ENCODE data around the gene BBS9. TPM values are rescaled to one million over a fixed set of nuclear protein-coding genes. Genes with fewer than 3 reads are reported as not detected.

The BBS9 gene
- total and polyA plus RNA-seq, 9 of the 15 experiments (the other 6 are each of a cell fraction or from before 2014, with no cell fraction given), result 0.77 to 3.3 (median 2.4) TPM

DNA sequence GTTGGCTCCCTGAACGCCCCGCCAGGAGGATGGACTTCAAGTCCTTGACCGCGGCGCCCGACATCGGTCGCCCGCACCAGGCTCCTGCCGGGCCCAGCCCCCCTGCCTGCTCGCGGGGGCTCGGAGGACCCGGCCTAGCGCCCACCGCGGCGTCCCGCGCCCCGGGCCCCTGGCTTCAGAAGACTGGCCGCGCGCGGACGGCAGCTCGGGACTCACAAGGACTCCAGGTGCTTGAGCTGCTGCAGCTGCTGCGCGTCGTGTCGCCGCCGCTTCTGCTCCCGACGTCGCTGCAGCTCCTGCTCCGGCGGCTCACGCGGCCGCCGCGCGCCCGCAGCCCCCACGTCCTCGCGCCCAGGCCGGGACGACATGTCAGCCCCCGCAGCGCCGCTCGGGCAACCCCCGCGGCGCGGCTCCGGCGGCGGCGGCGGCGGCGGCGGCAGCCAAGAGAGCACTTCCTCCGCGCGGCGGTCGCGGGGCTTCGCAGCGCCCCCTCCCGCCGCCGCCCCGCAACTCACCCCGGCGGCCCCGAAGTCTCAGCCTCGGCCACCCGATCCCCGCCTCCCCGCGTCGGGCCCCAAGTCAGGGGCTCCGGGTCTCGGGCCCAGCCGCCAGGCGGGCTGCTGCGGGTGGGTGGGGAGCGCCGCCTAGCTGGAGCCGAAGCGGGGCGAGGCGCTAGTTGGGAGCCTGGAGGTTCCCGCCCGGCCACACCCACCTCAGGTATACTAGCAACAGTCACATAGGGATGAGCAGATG, 20.2 kb upstream of the BBS9 start, which contains the start of gene RP9 (continued):
- TF ChIP-seq ZNF655 (CRISPR knock-in tag; IDR thresholded peaks at IDR 0.05) (no peak), SAFB2 (IDR thresholded peaks at IDR 0.05; ENCODE audit: borderline replicate concordance, low read depth, low read length, severe bottlenecking) (no peak), SMAD4 (CRISPR knock-in tag; conservative IDR thresholded peaks at IDR 0.05) (peak; percentile 90), ZNF431 (CRISPR knock-in tag; IDR thresholded peaks at IDR 0.05) (no peak), MTA1 (IDR thresholded peaks at IDR 0.05; ENCODE audit: borderline replicate concordance) (no peak), ZNF24 (IDR thresholded peaks at IDR 0.05) (peak; percentile 31; the same call in 1 of the 2 replicates), SAP30 (IDR thresholded peaks at IDR 0.05; ENCODE audit: borderline replicate concordance, insufficient read depth, low read depth, low read length, poor library complexity, severe bottlenecking) (peak; percentile 57), ZNF280A (IDR thresholded peaks at IDR 0.05; ENCODE audit: low read depth, partially characterized antibody) (no peak), ESRRA (IDR thresholded peaks at IDR 0.05; ENCODE audit: borderline replicate concordance, low read depth) (peak; percentile 23; the same call in 1 of the 2 replicates), THAP12 (CRISPR knock-in tag; IDR thresholded peaks at IDR 0.05) (peak; percentile 84), ZNF76 (CRISPR knock-in tag; IDR thresholded peaks at IDR 0.05; ENCODE audit: borderline replicate concordance) (no peak), SOX6 (IDR thresholded peaks at IDR 0.05) (no peak), NEUROD1 (IDR thresholded peaks at IDR 0.05; ENCODE audit: borderline replicate concordance, low read depth, low read length, partially characterized antibody) (peak; percentile 72), GTF2F1 (IDR thresholded peaks at IDR 0.05; ENCODE audit: low read depth, low read length) (no peak), PHF21A (IDR thresholded peaks at IDR 0.05; ENCODE audit: borderline replicate concordance, low read depth) (no peak), HNRNPK (IDR thresholded peaks at IDR 0.05; ENCODE audit: low read depth, low read length, poor library complexity, severe bottlenecking) (no peak)
- TF ChIP-seq, protein P1, sequence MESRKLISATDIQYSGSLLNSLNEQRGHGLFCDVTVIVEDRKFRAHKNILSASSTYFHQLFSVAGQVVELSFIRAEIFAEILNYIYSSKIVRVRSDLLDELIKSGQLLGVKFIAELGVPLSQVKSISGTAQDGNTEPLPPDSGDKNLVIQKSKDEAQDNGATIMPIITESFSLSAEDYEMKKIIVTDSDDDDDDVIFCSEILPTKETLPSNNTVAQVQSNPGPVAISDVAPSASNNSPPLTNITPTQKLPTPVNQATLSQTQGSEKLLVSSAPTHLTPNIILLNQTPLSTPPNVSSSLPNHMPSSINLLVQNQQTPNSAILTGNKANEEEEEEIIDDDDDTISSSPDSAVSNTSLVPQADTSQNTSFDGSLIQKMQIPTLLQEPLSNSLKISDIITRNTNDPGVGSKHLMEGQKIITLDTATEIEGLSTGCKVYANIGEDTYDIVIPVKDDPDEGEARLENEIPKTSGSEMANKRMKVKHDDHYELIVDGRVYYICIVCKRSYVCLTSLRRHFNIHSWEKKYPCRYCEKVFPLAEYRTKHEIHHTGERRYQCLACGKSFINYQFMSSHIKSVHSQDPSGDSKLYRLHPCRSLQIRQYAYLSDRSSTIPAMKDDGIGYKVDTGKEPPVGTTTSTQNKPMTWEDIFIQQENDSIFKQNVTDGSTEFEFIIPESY (CRISPR knock-in tag; IDR thresholded peaks at IDR 0.05), result no peak
- TF ChIP-seq, protein P2, sequence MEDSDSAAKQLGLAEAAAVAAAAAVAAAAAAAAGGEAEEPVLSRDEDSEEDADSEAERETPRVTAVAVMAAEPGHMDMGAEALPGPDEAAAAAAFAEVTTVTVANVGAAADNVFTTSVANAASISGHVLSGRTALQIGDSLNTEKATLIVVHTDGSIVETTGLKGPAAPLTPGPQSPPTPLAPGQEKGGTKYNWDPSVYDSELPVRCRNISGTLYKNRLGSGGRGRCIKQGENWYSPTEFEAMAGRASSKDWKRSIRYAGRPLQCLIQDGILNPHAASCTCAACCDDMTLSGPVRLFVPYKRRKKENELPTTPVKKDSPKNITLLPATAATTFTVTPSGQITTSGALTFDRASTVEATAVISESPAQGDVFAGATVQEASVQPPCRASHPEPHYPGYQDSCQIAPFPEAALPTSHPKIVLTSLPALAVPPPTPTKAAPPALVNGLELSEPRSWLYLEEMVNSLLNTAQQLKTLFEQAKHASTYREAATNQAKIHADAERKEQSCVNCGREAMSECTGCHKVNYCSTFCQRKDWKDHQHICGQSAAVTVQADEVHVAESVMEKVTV (CRISPR knock-in tag; IDR thresholded peaks at IDR 0.05), result peak; percentile 64; the same call in 1 of the 2 replicates

Data from K562 (cell line).